ENCODE measurements around the gene RCL1.
"Not testable (repeated sequence)": the region's sequence is repeated elsewhere in the genome, so short reads cannot be mapped to it uniquely, and the experiment has no call there.

Gene RCL1

GRCh38 chr9:4792572-4793458, at the start of gene RCL1:
RCL1 (plus strand) TSS chr9:4792944; CDS start chr9:4793092, 148 bp downstream.
- no peak for TF ChIP-seq GATA1 (IDR thresholded peaks at IDR 0.05; ENCODE audit: low read depth, low read length)
- TF ChIP-seq POLR2A (IDR thresholded peaks at IDR 0.05; ENCODE audit: low read length) = peak; percentile 90
- peak; percentile 97 to 99 for DNase-seq

GRCh38 chr9:4743131-4743875, 49.4 kb upstream of the RCL1 start:
- TF ChIP-seq GATA1 (IDR thresholded peaks at IDR 0.05; ENCODE audit: low read depth, low read length) (no peak), POLR2A (IDR thresholded peaks at IDR 0.05; ENCODE audit: low read length) (no peak)
- no peak for DNase-seq

- TF ChIP-seq POLR2A (IDR thresholded peaks at IDR 0.05; ENCODE audit: low read length) (no peak), GATA1 (IDR thresholded peaks at IDR 0.05; ENCODE audit: low read depth, low read length) (no peak)
- no peak for DNase-seq
Measured at GRCh38 chr9:4746278-4747030, 46.3 kb upstream of the RCL1 start.

- DNase-seq = no peak
- TF ChIP-seq GATA1 (IDR thresholded peaks at IDR 0.05; ENCODE audit: low read depth, low read length) = no peak
- TF ChIP-seq POLR2A (IDR thresholded peaks at IDR 0.05; ENCODE audit: low read length) = no peak
Measured at GRCh38 chr9:4748612-4749011, 44.1 kb upstream of the RCL1 start.

- peak; percentile 63 to 81 for DNase-seq
- TF ChIP-seq GATA1 (IDR thresholded peaks at IDR 0.05; ENCODE audit: low read depth, low read length) = no peak
- no peak for TF ChIP-seq POLR2A (IDR thresholded peaks at IDR 0.05; ENCODE audit: low read length)
Measured at GRCh38 chr9:4750023-4750673, 42.6 kb upstream of the RCL1 start.

GRCh38 chr9:4754530-4754929, 38.2 kb upstream of the RCL1 start:
- DNase-seq = not testable (repeated sequence)

- DNase-seq = no peak
- TF ChIP-seq GATA1 (IDR thresholded peaks at IDR 0.05; ENCODE audit: low read depth, low read length) (no peak), POLR2A (IDR thresholded peaks at IDR 0.05; ENCODE audit: low read length) (no peak)
Measured at GRCh38 chr9:4755026-4755609, 37.6 kb upstream of the RCL1 start.

GRCh38 chr9:4756420-4756819, 36.3 kb upstream of the RCL1 start:
- DNase-seq = no peak
- TF ChIP-seq GATA1 (IDR thresholded peaks at IDR 0.05; ENCODE audit: low read depth, low read length) (no peak), POLR2A (IDR thresholded peaks at IDR 0.05; ENCODE audit: low read length) (no peak)

- DNase-seq = no peak
- TF ChIP-seq POLR2A (IDR thresholded peaks at IDR 0.05; ENCODE audit: low read length) (no peak), GATA1 (IDR thresholded peaks at IDR 0.05; ENCODE audit: low read depth, low read length) (no peak)
Measured at GRCh38 chr9:4760122-4760521, 32.6 kb upstream of the RCL1 start.

- DNase-seq = peak; percentile 88 to 93
- TF ChIP-seq POLR2A (IDR thresholded peaks at IDR 0.05; ENCODE audit: low read length) (no peak), GATA1 (IDR thresholded peaks at IDR 0.05; ENCODE audit: low read depth, low read length) (no peak)
Measured at GRCh38 chr9:4762108-4762885, 30.4 kb upstream of the RCL1 start.

GRCh38 chr9:4762886-4763541, 29.7 kb upstream of the RCL1 start:
- TF ChIP-seq GATA1 (IDR thresholded peaks at IDR 0.05; ENCODE audit: low read depth, low read length) = peak; percentile 29
- TF ChIP-seq POLR2A (IDR thresholded peaks at IDR 0.05; ENCODE audit: low read length) = peak; percentile 52
- DNase-seq = peak; percentile 92 to 95

GRCh38 chr9:4764033-4764432, 28.7 kb upstream of the RCL1 start:
- TF ChIP-seq GATA1 (IDR thresholded peaks at IDR 0.05; ENCODE audit: low read depth, low read length) = no peak
- TF ChIP-seq POLR2A (IDR thresholded peaks at IDR 0.05; ENCODE audit: low read length) = no peak
- DNase-seq = no peak

Data from erythroblast (primary cell).